H1 (cell line): Measurements from ENCODE around the gene INPP4B. TPM values are rescaled to one million over a fixed set of nuclear protein-coding genes. Genes with fewer than 3 reads are reported as not detected.

Experiments
- CTCF ChIA-PET: fragments of 300-600 bp; sonication (Branson Sonifier 250); formaldehyde crosslinking; loops from one replicate; lab custom pipeline; 2021; ENCODE audit not compliant: partially characterized antibody; lab: Charles Lee
- POLR2A ChIA-PET: fragments of 300-600 bp; sonication (Branson Sonifier 250); formaldehyde crosslinking; loops from one replicate; lab custom pipeline; 2021; ENCODE audit warnings: inconsistent platforms; ENCODE audit not compliant: partially characterized antibody; lab: Charles Lee
- DNase-seq, 2 experiments: peaks; one replicate each; pipeline versions ENCODE4 v3.0.0 to v3.0.0-alpha.2; 2010 to 2022; ENCODE audit warnings: low spot score in 2 of 2, low read depth in 1 of 2, mixed read lengths in 1 of 2
- FAIRE-seq: peaks from 2 replicates; lab custom pipeline; 2011; peaks lifted over from hg19 to GRCh38; lab: Jason Lieb, UNC
- H2AFZ ChIP-seq: 2 replicates; pipeline ENCODE4 v1.8.1; 2012; ENCODE audit warnings: low read length, inconsistent platforms
- H2AK5ac ChIP-seq: 2 replicates; pipeline ENCODE4 v1.6.1; 2013; ENCODE audit warnings: low read depth, low read length
- H2BK120ac ChIP-seq: replicated peaks from 2 replicates; pipeline ENCODE3; 2013; ENCODE audit warnings: low read depth, low read length, inconsistent platforms
- H2BK12ac ChIP-seq: 2 replicates; pipeline ENCODE4 v1.6.1; 2013; ENCODE audit warnings: low read depth, low read length
- H2BK15ac ChIP-seq: 2 replicates; pipeline ENCODE4 v1.6.1; 2013; ENCODE audit warnings: low read length
- H2BK20ac ChIP-seq: 2 replicates; pipeline ENCODE4 v1.6.1; 2013; ENCODE audit warnings: low read length
- H2BK5ac ChIP-seq: 2 replicates; pipeline ENCODE4 v1.6.1; 2013; ENCODE audit warnings: low read depth, low read length
- H3K14ac ChIP-seq: 2 replicates; pipeline ENCODE4 v1.6.1; 2013; ENCODE audit warnings: inconsistent platforms; ENCODE audit not compliant: insufficient read length
- H3K18ac ChIP-seq: 2 replicates; pipeline ENCODE4 v1.6.1; 2013; ENCODE audit warnings: low read length; ENCODE audit errors: extremely low read depth
- H3K23ac ChIP-seq: 2 replicates; pipeline ENCODE4 v1.6.1; 2013; ENCODE audit warnings: inconsistent platforms; ENCODE audit not compliant: insufficient read length
- H3K23me2 ChIP-seq: 2 replicates; pipeline ENCODE4 v1.6.1; 2013; ENCODE audit warnings: low read depth, low read length
- H3K27ac ChIP-seq: 2 replicates; pipeline ENCODE4 v1.6.1; 2011; ENCODE audit warnings: low read depth, low read length, inconsistent platforms
- H3K27me3 ChIP-seq, 4 experiments: replicated peaks in 1 of 4; 1 replicate in 1 of 4; 2 replicates in 3 of 4; pipeline versions ENCODE4 v1.6.1 to v1.8.1; 2011 to 2013; ENCODE audit warnings: low read length in 3 of 4, mild to moderate bottlenecking in 3 of 4, inconsistent platforms in 2 of 4, mixed read lengths in 2 of 4, moderate library complexity in 1 of 4; ENCODE audit not compliant: control insufficient read depth in 3 of 4, insufficient read depth in 3 of 4; ENCODE audit errors: extremely low read depth in 1 of 4
- H3K36me3 ChIP-seq, 4 experiments: 2 replicates each; pipeline versions ENCODE4 v1.6.1 to v1.8.1; 2011 to 2013; ENCODE audit warnings: mild to moderate bottlenecking in 4 of 4, low read length in 3 of 4, moderate library complexity in 2 of 4, control low read depth in 1 of 4, inconsistent platforms in 1 of 4; ENCODE audit not compliant: insufficient read depth in 4 of 4, control insufficient read depth in 2 of 4
- H3K4ac ChIP-seq: replicated peaks from 2 replicates; pipeline ENCODE3; 2013; ENCODE audit warnings: low read length, low read depth, mixed read lengths, inconsistent platforms; ENCODE audit not compliant: insufficient read length
- H3K4me1 ChIP-seq, 4 experiments: replicated peaks in 1 of 4; 1 replicate in 1 of 4; 2 replicates in 3 of 4; pipeline versions ENCODE4 v1.6.1 to v1.8.1; 2011 to 2013; ENCODE audit warnings: low read length in 3 of 4, inconsistent platforms in 2 of 4, mixed read lengths in 1 of 4; ENCODE audit not compliant: insufficient read depth in 4 of 4, control insufficient read depth in 3 of 4
- H3K4me2 ChIP-seq, 2 experiments: 2 replicates each; pipeline versions ENCODE4 v1.6.1 to v1.8.1; 2011 to 2013; ENCODE audit warnings: low read depth in 2 of 2, low read length in 2 of 2, control low read depth in 1 of 2, inconsistent platforms in 1 of 2, mild to moderate bottlenecking in 1 of 2; ENCODE audit not compliant: insufficient read depth in 1 of 2
- H3K4me3 ChIP-seq, 4 experiments: fragments of 200-600, 300-600 bp in 1 of 4; sonication (generic), shearing (Covaris generic), sonication (Bioruptor Twin) in 1 of 4; 2 replicates each; pipeline versions ENCODE4 v1.5.1 to v1.8.1; 2011 to 2016; ENCODE audit warnings: low read length in 4 of 4, low read depth in 3 of 4, control low read depth in 2 of 4, inconsistent platforms in 2 of 4, mild to moderate bottlenecking in 2 of 4, mixed read lengths in 1 of 4, moderate library complexity in 1 of 4; ENCODE audit not compliant: insufficient read depth in 2 of 4; ENCODE audit errors: extremely low read depth in 1 of 4
- H3K56ac ChIP-seq: replicated peaks from 2 replicates; pipeline ENCODE3; 2013; ENCODE audit warnings: low read depth, mild to moderate bottlenecking, mixed read lengths, low read length, inconsistent platforms; ENCODE audit not compliant: insufficient read length
- H3K79me1 ChIP-seq: 2 replicates; pipeline ENCODE4 v1.6.1; 2013; ENCODE audit warnings: low read depth, low read length, control low read depth
- H3K79me2 ChIP-seq, 2 experiments: 2 replicates each; pipeline versions ENCODE4 v1.6.1 to v1.8.1; 2012 to 2013; ENCODE audit warnings: low read length in 2 of 2, mild to moderate bottlenecking in 2 of 2, inconsistent platforms in 1 of 2; ENCODE audit not compliant: insufficient read depth in 2 of 2, control insufficient read depth in 1 of 2
- H3K9ac ChIP-seq, 4 experiments: replicated peaks in 1 of 4; 1 replicate in 1 of 4; 2 replicates in 3 of 4; pipeline versions ENCODE4 v1.6.1 to v1.8.1; 2011 to 2013; ENCODE audit warnings: low read depth in 3 of 4, low read length in 3 of 4, control low read depth in 2 of 4, mild to moderate bottlenecking in 2 of 4, moderate library complexity in 2 of 4, inconsistent platforms in 1 of 4; ENCODE audit errors: extremely low read depth in 1 of 4
- H3K9me3 ChIP-seq, 2 experiments: 2 replicates each; pipeline versions ENCODE4 v1.6.1 to v1.8.1; 2012 to 2013; ENCODE audit warnings: mild to moderate bottlenecking in 2 of 2, moderate library complexity in 2 of 2, control low read depth in 1 of 2, inconsistent platforms in 1 of 2, low read depth in 1 of 2, low read length in 1 of 2, mixed read lengths in 1 of 2; ENCODE audit not compliant: insufficient read depth in 2 of 2
- H4K20me1 ChIP-seq, 2 experiments: replicated peaks in 1 of 2; 2 replicates each; pipeline versions ENCODE3 to v1.8.1; 2011 to 2013; ENCODE audit warnings: inconsistent platforms in 2 of 2, low read length in 2 of 2, mild to moderate bottlenecking in 1 of 2; ENCODE audit not compliant: insufficient read depth in 2 of 2, control insufficient read depth in 1 of 2
- H4K5ac ChIP-seq: 2 replicates; pipeline ENCODE4 v1.6.1; 2013; ENCODE audit warnings: low read length, low read depth, mixed read lengths, inconsistent platforms; ENCODE audit not compliant: insufficient read length
- H4K8ac ChIP-seq: 2 replicates; pipeline ENCODE4 v1.8.0; 2013; ENCODE audit warnings: mild to moderate bottlenecking, moderate library complexity, low read length, inconsistent platforms; ENCODE audit not compliant: insufficient read depth; ENCODE audit errors: extremely low read depth
- H4K91ac ChIP-seq: replicated peaks from 2 replicates; pipeline ENCODE3; 2013; ENCODE audit warnings: low read length, mixed read lengths, inconsistent platforms; ENCODE audit not compliant: insufficient read length
- BACH1 ChIP-seq: IDR thresholded peaks from 2 replicates; pipeline ENCODE4 v1.6.1; 2012; ENCODE audit warnings: low read length, improper control_type of control experiment
- CEBPB ChIP-seq: IDR thresholded peaks from 2 replicates; pipeline ENCODE4 v1.6.1; 2012; ENCODE audit warnings: low read depth, low read length
- EGR1 ChIP-seq: IDR thresholded peaks from 2 replicates; pipeline ENCODE4 v1.6.1; 2011; ENCODE audit warnings: low read depth, low read length, borderline replicate concordance
- EP300 ChIP-seq, 2 experiments: IDR thresholded peaks; 1 replicate in 1 of 2; 2 replicates in 1 of 2; pipeline ENCODE4 v1.6.1; 2011 to 2012; ENCODE audit warnings: low read depth in 2 of 2, low read length in 2 of 2, mild to moderate bottlenecking in 2 of 2, borderline replicate concordance in 1 of 2, inconsistent platforms in 1 of 2, moderate library complexity in 1 of 2
- FOSL1 ChIP-seq: IDR thresholded peaks from 2 replicates; pipeline ENCODE4 v1.6.1; 2011; ENCODE audit warnings: mild to moderate bottlenecking, low read depth, low read length, moderate library complexity; ENCODE audit not compliant: insufficient read depth
- KDM5A ChIP-seq: fragments of 200-600 bp; IDR thresholded peaks from 2 replicates; pipeline ENCODE4 v1.7.1; 2012; ENCODE audit warnings: mild to moderate bottlenecking, low read length, inconsistent platforms, mixed read lengths
- PHF8 ChIP-seq: fragments of 200-600 bp; sonication (generic); conservative IDR thresholded peaks from 2 replicates; pipeline ENCODE4 v1.7.1; 2012; ENCODE audit warnings: low read depth, mild to moderate bottlenecking, inconsistent platforms, low read length, moderate library complexity
- RXRA ChIP-seq: IDR thresholded peaks from 2 replicates; pipeline ENCODE4 v1.6.1; 2011; ENCODE audit warnings: low read depth, mild to moderate bottlenecking, low read length, moderate library complexity; ENCODE audit not compliant: insufficient read depth
- SIN3A ChIP-seq, 2 experiments: IDR thresholded peaks in 1 of 2; conservative IDR thresholded peaks in 1 of 2; 2 replicates each; pipeline ENCODE4 v1.6.1; 2011 to 2012; ENCODE audit warnings: low read length in 2 of 2, improper control_type of control experiment in 1 of 2, low read depth in 1 of 2, mild to moderate bottlenecking in 1 of 2
- TAF1 ChIP-seq: IDR thresholded peaks from 2 replicates; pipeline ENCODE4 v1.6.1; 2011; ENCODE audit warnings: mild to moderate bottlenecking, low read depth, low read length
- WGBS, 2 experiments: shearing (Covaris generic) in 1 of 2; methylation state at CpG; one replicate each; pipeline versions ENCODE4 v1.1.6 to v1.1.7; 2013 to 2015; ENCODE audit warnings: low lambda C conversion rate in 2 of 2, mixed read lengths in 2 of 2, inconsistent platforms in 1 of 2, low coverage in 1 of 2, missing lambda C conversion rate in 1 of 2; ENCODE audit not compliant: insufficient replicate concordance in 2 of 2, insufficient coverage in 1 of 2, insufficient read length in 1 of 2; ENCODE audit errors: extremely low coverage in 1 of 2, missing lambda C conversion rate in 1 of 2; 5-methylcytosine and 5-hydroxymethylcytosine counted together
- polyA plus RNA-seq, 7 experiments: library from polyadenylated mRNA; depleted of rRNA in 3 of 7; stranded (reverse) in 5 of 7; unstranded in 2 of 7; fragments of >200 nt in 5 of 7; fragments of 200-250 nt in 2 of 7; gene quantifications; 1 replicate in 5 of 7; 2 replicates in 1 of 7; 4 replicates in 1 of 7; pipeline versions ENCODE4 v1.2.1 to v1.2.3, GENCODE V29; 2011 to 2013; ENCODE audit warnings: missing spikeins in 2 of 7, mixed read lengths in 2 of 7
- total RNA-seq: library from RNA; stranded (reverse); fragmentation: NEBNext Ultra II Directional; extraction: Animal tissue kit (Norgen Biotek cat#: 25700); gene quantifications from 2 replicates; pipeline ENCODE4 v1.2.1, GENCODE V29; 2021

INPP4B gene
- total and polyA plus RNA-seq, 2 of the 8 experiments (the other 6 are each of a cell fraction or from before 2014, with no cell fraction given) = 0.11 to 0.54 TPM

- Histone ChIP-seq H3K9me3 (no peaks in the 10 kb centered on the region; a peak in 1 of 4 replicates), H2BK12ac (no peak overlapping the region), H3K4me1 (peaks cover 0 to 6% (median 3%) of the 10 kb centered on the region in 4 experiments; a peak in 2 of 7 replicates), H3K79me2 (no peaks in the 10 kb centered on the region), H3K23ac (no peak overlapping the region), H3K27ac (no peak overlapping the region), H4K20me1 (no peaks in the 10 kb centered on the region), H3K4ac (no peak overlapping the region), H4K91ac (no peak overlapping the region), H3K4me2 (no peak overlapping the region), H2BK15ac (no peak overlapping the region), H2BK5ac (no peak overlapping the region), H3K79me1 (no peaks in the 10 kb centered on the region), H3K18ac (no peak overlapping the region)
- CTCF ChIA-PET = interaction anchor here (0.8 to 1.1 kb wide), 3 partner anchors 9 to 479 kb away, joined by 3 read pairs; partner anchors contain the start of gene INPP4B
- DNase-seq = no peak
- TF ChIP-seq PHF8 = no peak
- TF ChIP-seq TAF1 = no peak
- TF ChIP-seq RXRA = no peak
- TF ChIP-seq BACH1 = no peak
- TF ChIP-seq SIN3A (conservative IDR thresholded peaks at IDR 0.05 in 1 of 2, IDR thresholded peaks at IDR 0.05 in 1 of 2; ENCODE audit: low read depth in 1 of 2, low read length in 2 of 2) = no peak
- TF ChIP-seq FOSL1 = no peak
- TF ChIP-seq EP300 (IDR thresholded peaks at IDR 0.05; ENCODE audit: borderline replicate concordance in 1 of 2, low read depth in 2 of 2, low read length in 2 of 2) = no peak
- no peak for TF ChIP-seq EGR1
- no peak for TF ChIP-seq KDM5A
- no peak for TF ChIP-seq CEBPB
- TF ChIP-seq, all 59 proteins: peak for 0
- Histone ChIP-seq H3K4me3 (no peak overlapping the region), H2AFZ (no peak overlapping the region), H2BK120ac (no peak overlapping the region), H3K27me3 (no peaks in the 10 kb centered on the region), H3K36me3 (no peaks in the 10 kb centered on the region), H3K14ac (no peak overlapping the region), H3K9ac (no peak overlapping the region), H2AK5ac (no peak overlapping the region), H4K5ac (no peak overlapping the region), H2BK20ac (no peak overlapping the region), H3K56ac (no peak overlapping the region), H4K8ac (no peak overlapping the region), H3K23me2 (peaks cover 2% of the 10 kb centered on the region; the same call in 1 of the 2 replicates)
- WGBS, 2 experiments = 87% methylated on average over 6 of the region's 6 CpGs; no CpG with 5 or more reads in 1 of the 2 experiments
- no peak for FAIRE-seq
- POLR2A ChIA-PET = no interaction called here
Measured at GRCh38 chr4:142367418-142368180, 478.5 kb downstream of the INPP4B start.
